ENCODE data around the gene BMPR1B. TPM values are rescaled to one million over a fixed set of nuclear protein-coding genes. Genes with fewer than 3 reads are reported as not detected.

BMPR1B gene
- total and polyA plus RNA-seq, 2 of the 4 experiments (the other 2 are of a cell fraction), result 0.24 to 0.90 TPM

DNA sequence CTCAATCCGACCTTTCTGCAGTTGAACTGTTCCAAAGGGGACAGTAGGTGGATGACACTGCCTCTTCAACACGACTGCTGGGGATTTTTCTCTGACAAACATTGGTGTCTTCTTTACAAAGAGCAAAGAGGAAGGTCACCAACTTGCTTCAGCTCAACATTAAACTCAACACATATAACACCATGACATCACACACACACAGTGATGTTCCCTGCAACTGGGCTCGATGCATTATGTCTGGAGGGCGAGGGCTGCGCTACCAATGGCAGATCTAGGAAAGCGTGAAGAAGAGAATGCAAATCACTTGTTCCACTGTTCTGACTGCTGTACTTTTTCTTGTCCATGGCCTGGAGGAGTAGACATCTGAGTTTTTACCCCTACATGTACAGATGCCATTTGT, 405.1 kb downstream of the BMPR1B start:
- no peak overlapping the region for H2BK15ac ChIP-seq (ENCODE audit: low read depth, low read length)
- H4K91ac ChIP-seq (ENCODE audit: insufficient read depth, low read depth, low read length), result no peak overlapping the region
- H2AFZ ChIP-seq (replicated peaks; ENCODE audit: low read length, poor library complexity), result no peak overlapping the region
- no peak for TF ChIP-seq SMC3 (IDR thresholded peaks at IDR 0.05; ENCODE audit: low read depth, low read length)
- TF ChIP-seq MXI1 (IDR thresholded peaks at IDR 0.05; ENCODE audit: borderline replicate concordance, low read depth, low read length), result no peak
- TF ChIP-seq, protein P1, sequence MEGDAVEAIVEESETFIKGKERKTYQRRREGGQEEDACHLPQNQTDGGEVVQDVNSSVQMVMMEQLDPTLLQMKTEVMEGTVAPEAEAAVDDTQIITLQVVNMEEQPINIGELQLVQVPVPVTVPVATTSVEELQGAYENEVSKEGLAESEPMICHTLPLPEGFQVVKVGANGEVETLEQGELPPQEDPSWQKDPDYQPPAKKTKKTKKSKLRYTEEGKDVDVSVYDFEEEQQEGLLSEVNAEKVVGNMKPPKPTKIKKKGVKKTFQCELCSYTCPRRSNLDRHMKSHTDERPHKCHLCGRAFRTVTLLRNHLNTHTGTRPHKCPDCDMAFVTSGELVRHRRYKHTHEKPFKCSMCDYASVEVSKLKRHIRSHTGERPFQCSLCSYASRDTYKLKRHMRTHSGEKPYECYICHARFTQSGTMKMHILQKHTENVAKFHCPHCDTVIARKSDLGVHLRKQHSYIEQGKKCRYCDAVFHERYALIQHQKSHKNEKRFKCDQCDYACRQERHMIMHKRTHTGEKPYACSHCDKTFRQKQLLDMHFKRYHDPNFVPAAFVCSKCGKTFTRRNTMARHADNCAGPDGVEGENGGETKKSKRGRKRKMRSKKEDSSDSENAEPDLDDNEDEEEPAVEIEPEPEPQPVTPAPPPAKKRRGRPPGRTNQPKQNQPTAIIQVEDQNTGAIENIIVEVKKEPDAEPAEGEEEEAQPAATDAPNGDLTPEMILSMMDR (conservative IDR thresholded peaks at IDR 0.05; ENCODE audit: low read depth, low read length), result no peak
- no peak for TF ChIP-seq FOS (IDR thresholded peaks at IDR 0.05; ENCODE audit: low read depth, low read length)
- TF ChIP-seq CHD1 (IDR thresholded peaks at IDR 0.05; ENCODE audit: low read depth, low read length), result no peak
- no peak for TF ChIP-seq MAFK (IDR thresholded peaks at IDR 0.05; ENCODE audit: low read depth, low read length)
- no peak for TF ChIP-seq RCOR1 (IDR thresholded peaks at IDR 0.05; ENCODE audit: insufficient replicate concordance, low read length)
- TF ChIP-seq RFX5 (IDR thresholded peaks at IDR 0.05; ENCODE audit: low read depth, low read length), result no peak
- TF ChIP-seq, protein P2, sequence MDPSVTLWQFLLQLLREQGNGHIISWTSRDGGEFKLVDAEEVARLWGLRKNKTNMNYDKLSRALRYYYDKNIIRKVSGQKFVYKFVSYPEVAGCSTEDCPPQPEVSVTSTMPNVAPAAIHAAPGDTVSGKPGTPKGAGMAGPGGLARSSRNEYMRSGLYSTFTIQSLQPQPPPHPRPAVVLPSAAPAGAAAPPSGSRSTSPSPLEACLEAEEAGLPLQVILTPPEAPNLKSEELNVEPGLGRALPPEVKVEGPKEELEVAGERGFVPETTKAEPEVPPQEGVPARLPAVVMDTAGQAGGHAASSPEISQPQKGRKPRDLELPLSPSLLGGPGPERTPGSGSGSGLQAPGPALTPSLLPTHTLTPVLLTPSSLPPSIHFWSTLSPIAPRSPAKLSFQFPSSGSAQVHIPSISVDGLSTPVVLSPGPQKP (IDR thresholded peaks at IDR 0.05; ENCODE audit: borderline replicate concordance, low read depth, low read length), result no peak
- TF ChIP-seq MAZ (IDR thresholded peaks at IDR 0.05; ENCODE audit: borderline replicate concordance, low read depth, low read length), result no peak
- TF ChIP-seq, protein P3, sequence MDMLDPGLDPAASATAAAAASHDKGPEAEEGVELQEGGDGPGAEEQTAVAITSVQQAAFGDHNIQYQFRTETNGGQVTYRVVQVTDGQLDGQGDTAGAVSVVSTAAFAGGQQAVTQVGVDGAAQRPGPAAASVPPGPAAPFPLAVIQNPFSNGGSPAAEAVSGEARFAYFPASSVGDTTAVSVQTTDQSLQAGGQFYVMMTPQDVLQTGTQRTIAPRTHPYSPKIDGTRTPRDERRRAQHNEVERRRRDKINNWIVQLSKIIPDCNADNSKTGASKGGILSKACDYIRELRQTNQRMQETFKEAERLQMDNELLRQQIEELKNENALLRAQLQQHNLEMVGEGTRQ (IDR thresholded peaks at IDR 0.05; ENCODE audit: low read depth, low read length), result no peak
- no peak for TF ChIP-seq POLR2A (IDR thresholded peaks at IDR 0.05; ENCODE audit: low read depth, low read length)
- H4K8ac ChIP-seq (ENCODE audit: low read depth in 2 of 2, low read length in 2 of 2), result no peak overlapping the region
- H3K14ac ChIP-seq (replicated peaks; ENCODE audit: low read depth, low read length), result no peak overlapping the region
- in situ Hi-C loops (cut with MboI; ENCODE audit: low sequenced_read_pairs), result no loop called here
- H2AK9ac ChIP-seq (replicated peaks; ENCODE audit: low read depth, low read length, poor library complexity), result no peak overlapping the region
- H3K9me1 ChIP-seq (ENCODE audit: insufficient read depth, low read length), result no peaks in the 10 kb centered on the region
- BruUV-seq (replicated peaks), result no TSS peak
- no peaks in the 10 kb centered on the region for H3K79me1 ChIP-seq (ENCODE audit: low read depth in 1 of 2, low read length in 2 of 2)
- ChIA-PET CTCF (no interaction called here), POLR2A (ENCODE audit: unreplicated experiment) (no interaction called here)
- dilution Hi-C loops (cut with HindIII; ENCODE audit: low sequenced_read_pairs, unreplicated experiment), result no loop called here
- no peaks in the 10 kb centered on the region for H3K4me1 ChIP-seq (ENCODE audit: control insufficient read depth, insufficient read depth, low read length)
- 60% methylated on average over 2 of the region's 6 CpGs; no CpG with 5 or more reads in 1 of the 2 experiments for WGBS, 2 experiments (ENCODE audit: extremely low coverage in 2 of 2, insufficient read length in 1 of 2)
- H3K4me3 ChIP-seq (ENCODE audit: insufficient read depth, low read depth, low read length), result no peak overlapping the region
- no peaks in the 10 kb centered on the region for H3K36me3 ChIP-seq (ENCODE audit: control insufficient read depth, insufficient read depth, low read length)
- H3K9me3 ChIP-seq (ENCODE audit: control insufficient read depth, insufficient read depth, low read length), result no peaks in the 10 kb centered on the region
- H3K23ac ChIP-seq (ENCODE audit: low read depth, low read length), result no peak overlapping the region
- H3K56ac ChIP-seq (ENCODE audit: extremely low read depth, insufficient read depth, low read length), result no peak overlapping the region
- no peak overlapping the region for H3K9ac ChIP-seq (ENCODE audit: low read depth, low read length)
- H3K27ac ChIP-seq (ENCODE audit: insufficient read depth, low read length), result no peak overlapping the region
- no peaks in the 10 kb centered on the region for H4K20me1 ChIP-seq (ENCODE audit: insufficient read depth, low read length)
- DNase-seq (no peak), ATAC-seq (ENCODE audit: low read depth) (no peak)
- intact Hi-C loops (cut with micrococcal nuclease), result loop anchor here (10.0 kb wide), 2 partner anchors 352 to 872 kb away; no protein-coding TSS in a partner anchor
- H3K18ac ChIP-seq (ENCODE audit: low read depth, low read length), result no peak overlapping the region
- no peaks in the 10 kb centered on the region; the same call in 1 of the 2 replicates for H3K27me3 ChIP-seq (ENCODE audit: control insufficient read depth, insufficient read depth, low read length)
- H2BK5ac ChIP-seq (ENCODE audit: low read depth, low read length, poor library complexity, severe bottlenecking), result no peak overlapping the region
- no peak overlapping the region for H3K4ac ChIP-seq (ENCODE audit: low read depth, low read length)
- H2AK5ac ChIP-seq (ENCODE audit: low read depth, low read length), result no peak overlapping the region
- no peak overlapping the region for H3K4me2 ChIP-seq (ENCODE audit: low read depth, low read length)
- no peak overlapping the region for H2BK20ac ChIP-seq (ENCODE audit: low read depth, low read length)
- H4K5ac ChIP-seq (ENCODE audit: low read depth, low read length), result no peak overlapping the region
- no peak overlapping the region for H2BK120ac ChIP-seq (ENCODE audit: low read depth, low read length)

All from IMR-90 (cell line).